ENCODE measurements around the gene PLA2G15.
A peak's percentile ranks its signal among the peaks of the same experiment; 100 is the strongest.

DNA sequence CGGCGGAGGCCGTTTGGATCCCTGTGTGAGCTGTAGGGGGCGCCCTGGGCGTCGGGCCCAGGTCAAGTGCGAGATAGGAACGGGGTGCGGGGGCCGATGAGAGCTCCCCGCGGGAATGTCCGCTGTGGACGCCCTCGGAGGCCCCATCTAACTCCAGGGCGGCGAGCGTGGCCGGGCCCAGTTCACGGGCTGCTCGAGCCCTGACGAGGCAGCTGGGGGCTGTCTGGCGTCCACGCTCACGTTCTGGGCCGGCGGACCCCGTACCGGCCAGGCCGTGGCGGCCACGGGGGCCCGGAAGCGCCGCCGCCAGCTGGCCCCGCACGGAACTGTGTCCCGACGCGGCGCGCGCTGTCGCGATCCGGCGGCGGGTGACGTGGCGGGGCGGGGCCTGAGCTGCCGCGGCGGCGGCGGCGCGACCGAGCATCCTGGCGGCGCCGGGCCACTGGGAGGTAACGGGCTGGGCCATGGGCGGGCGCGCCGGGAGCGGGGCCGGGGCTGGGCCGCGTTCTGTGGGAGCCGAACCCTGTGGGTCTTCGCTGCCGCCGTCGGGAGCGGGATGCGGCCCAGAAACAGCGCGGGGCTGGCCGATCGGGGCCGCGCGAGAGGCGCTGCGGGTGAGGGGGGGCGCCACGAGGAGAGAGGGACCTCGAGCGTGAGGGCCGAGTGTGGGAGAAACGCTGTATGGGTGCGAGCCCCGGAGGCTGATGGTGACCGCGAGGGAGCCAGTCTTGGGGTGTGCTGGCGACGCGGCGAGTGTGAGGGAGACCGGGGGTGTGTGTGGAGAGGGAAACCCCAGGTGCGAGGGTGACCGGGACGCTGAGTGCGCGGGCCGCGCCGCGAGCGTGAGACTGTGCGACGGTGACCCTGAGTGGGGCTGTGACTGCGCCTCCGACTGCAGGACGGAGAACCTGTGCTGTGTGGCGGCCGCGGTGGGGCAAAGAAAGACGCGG is 19.2 kb downstream of the PLA2G15 start, which contains the start of gene SLC7A6:
- TF ChIP-seq ZNF263 (CRISPR knock-in tag; IDR thresholded peaks at IDR 0.05; ENCODE audit: low read depth) (no peak), ZNF232 (CRISPR knock-in tag; IDR thresholded peaks at IDR 0.05) (no peak), TEAD1 (CRISPR knock-in tag; IDR thresholded peaks at IDR 0.05) (no peak), NR2C2 (CRISPR knock-in tag; IDR thresholded peaks at IDR 0.05) (no peak), NFE2L1 (CRISPR knock-in tag; IDR thresholded peaks at IDR 0.05) (0 out of 2 replicates have a peak, but pooled peaks have one; percentile 32), ETV6 (CRISPR knock-in tag; IDR thresholded peaks at IDR 0.05) (no peak), PRRX2 (CRISPR knock-in tag; IDR thresholded peaks at IDR 0.05) (no peak), ZNF423 (CRISPR knock-in tag; IDR thresholded peaks at IDR 0.05) (no peak)
- TF ChIP-seq, protein P1, sequence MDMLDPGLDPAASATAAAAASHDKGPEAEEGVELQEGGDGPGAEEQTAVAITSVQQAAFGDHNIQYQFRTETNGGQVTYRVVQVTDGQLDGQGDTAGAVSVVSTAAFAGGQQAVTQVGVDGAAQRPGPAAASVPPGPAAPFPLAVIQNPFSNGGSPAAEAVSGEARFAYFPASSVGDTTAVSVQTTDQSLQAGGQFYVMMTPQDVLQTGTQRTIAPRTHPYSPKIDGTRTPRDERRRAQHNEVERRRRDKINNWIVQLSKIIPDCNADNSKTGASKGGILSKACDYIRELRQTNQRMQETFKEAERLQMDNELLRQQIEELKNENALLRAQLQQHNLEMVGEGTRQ (CRISPR knock-in tag; IDR thresholded peaks at IDR 0.05) = no peak
- TF ChIP-seq, protein P2, sequence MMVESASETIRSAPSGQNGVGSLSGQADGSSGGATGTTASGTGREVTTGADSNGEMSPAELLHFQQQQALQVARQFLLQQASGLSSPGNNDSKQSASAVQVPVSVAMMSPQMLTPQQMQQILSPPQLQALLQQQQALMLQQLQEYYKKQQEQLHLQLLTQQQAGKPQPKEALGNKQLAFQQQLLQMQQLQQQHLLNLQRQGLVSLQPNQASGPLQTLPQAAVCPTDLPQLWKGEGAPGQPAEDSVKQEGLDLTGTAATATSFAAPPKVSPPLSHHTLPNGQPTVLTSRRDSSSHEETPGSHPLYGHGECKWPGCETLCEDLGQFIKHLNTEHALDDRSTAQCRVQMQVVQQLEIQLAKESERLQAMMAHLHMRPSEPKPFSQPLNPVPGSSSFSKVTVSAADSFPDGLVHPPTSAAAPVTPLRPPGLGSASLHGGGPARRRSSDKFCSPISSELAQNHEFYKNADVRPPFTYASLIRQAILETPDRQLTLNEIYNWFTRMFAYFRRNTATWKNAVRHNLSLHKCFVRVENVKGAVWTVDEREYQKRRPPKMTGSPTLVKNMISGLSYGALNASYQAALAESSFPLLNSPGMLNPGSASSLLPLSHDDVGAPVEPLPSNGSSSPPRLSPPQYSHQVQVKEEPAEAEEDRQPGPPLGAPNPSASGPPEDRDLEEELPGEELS (CRISPR knock-in tag; IDR thresholded peaks at IDR 0.05) = peak; percentile 10
- TF ChIP-seq, protein P3, sequence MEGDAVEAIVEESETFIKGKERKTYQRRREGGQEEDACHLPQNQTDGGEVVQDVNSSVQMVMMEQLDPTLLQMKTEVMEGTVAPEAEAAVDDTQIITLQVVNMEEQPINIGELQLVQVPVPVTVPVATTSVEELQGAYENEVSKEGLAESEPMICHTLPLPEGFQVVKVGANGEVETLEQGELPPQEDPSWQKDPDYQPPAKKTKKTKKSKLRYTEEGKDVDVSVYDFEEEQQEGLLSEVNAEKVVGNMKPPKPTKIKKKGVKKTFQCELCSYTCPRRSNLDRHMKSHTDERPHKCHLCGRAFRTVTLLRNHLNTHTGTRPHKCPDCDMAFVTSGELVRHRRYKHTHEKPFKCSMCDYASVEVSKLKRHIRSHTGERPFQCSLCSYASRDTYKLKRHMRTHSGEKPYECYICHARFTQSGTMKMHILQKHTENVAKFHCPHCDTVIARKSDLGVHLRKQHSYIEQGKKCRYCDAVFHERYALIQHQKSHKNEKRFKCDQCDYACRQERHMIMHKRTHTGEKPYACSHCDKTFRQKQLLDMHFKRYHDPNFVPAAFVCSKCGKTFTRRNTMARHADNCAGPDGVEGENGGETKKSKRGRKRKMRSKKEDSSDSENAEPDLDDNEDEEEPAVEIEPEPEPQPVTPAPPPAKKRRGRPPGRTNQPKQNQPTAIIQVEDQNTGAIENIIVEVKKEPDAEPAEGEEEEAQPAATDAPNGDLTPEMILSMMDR (IDR thresholded peaks at IDR 0.05) = peak; percentile 69

All from WTC11 (cell line).